HG03280 (cell line): ENCODE results near the gene ZNF804A.
A peak's percentile ranks its signal among the peaks of the same experiment; 100 is the strongest.
"Not testable (repeated sequence)": the region's sequence is repeated elsewhere in the genome, so short reads cannot be mapped to it uniquely, and the experiment has no call there.

Experiments
- ATAC-seq: cut with Tn5 transposase; IDR thresholded peaks from one replicate; pipeline ENCODE4 v1.9.1; 2021; ENCODE audit warnings: mild to moderate bottlenecking, moderate library complexity; ENCODE audit not compliant: unreplicated experiment

ZNF804A gene

GRCh38 chr2:184696644-184697043 lies 98.3 kb downstream of the ZNF804A start:
- ATAC-seq: no peak

GRCh38 chr2:184698476-184698875 lies 100.1 kb downstream of the ZNF804A start:
- no peak for ATAC-seq

GRCh38 chr2:184721881-184722280 lies 123.6 kb downstream of the ZNF804A start:
- no peak for ATAC-seq

GRCh38 chr2:184727813-184728212 lies 129.5 kb downstream of the ZNF804A start:
- no peak for ATAC-seq

- ATAC-seq: no peak
Measured at GRCh38 chr2:184728411-184728810, 130.1 kb downstream of the ZNF804A start.

- no peak for ATAC-seq
Measured at GRCh38 chr2:184729581-184729980, 131.3 kb downstream of the ZNF804A start.

- peak; percentile 51 for ATAC-seq
Measured at GRCh38 chr2:184730288-184730687, 132.0 kb downstream of the ZNF804A start.

GRCh38 chr2:184734338-184734737 lies 136.0 kb downstream of the ZNF804A start:
- no peak for ATAC-seq

GRCh38 chr2:184735611-184736010 lies 137.3 kb downstream of the ZNF804A start:
- ATAC-seq: no peak

- no peak for ATAC-seq
Measured at GRCh38 chr2:184743096-184743495, 144.8 kb downstream of the ZNF804A start.

GRCh38 chr2:184756161-184756560 lies 157.8 kb downstream of the ZNF804A start:
- no peak for ATAC-seq

- ATAC-seq: no peak
Measured at GRCh38 chr2:184756885-184757284, 158.6 kb downstream of the ZNF804A start.

- ATAC-seq: not testable (repeated sequence)
Measured at GRCh38 chr2:184759557-184760255, 161.4 kb downstream of the ZNF804A start.

- ATAC-seq: no peak
Measured at GRCh38 chr2:184760931-184761330, 162.6 kb downstream of the ZNF804A start.

- ATAC-seq: no peak
Measured at GRCh38 chr2:184765112-184765895, 167.0 kb downstream of the ZNF804A start.

- no peak for ATAC-seq
Measured at GRCh38 chr2:184767059-184767458, 168.7 kb downstream of the ZNF804A start.

- ATAC-seq: no peak
Measured at GRCh38 chr2:184769023-184769422, 170.7 kb downstream of the ZNF804A start.

- no peak for ATAC-seq
Measured at GRCh38 chr2:184769686-184770085, 171.4 kb downstream of the ZNF804A start.

- ATAC-seq: no peak
Measured at GRCh38 chr2:184779777-184780176, 181.4 kb downstream of the ZNF804A start.

- no peak for ATAC-seq
Measured at GRCh38 chr2:184780384-184780783, 182.1 kb downstream of the ZNF804A start.

GRCh38 chr2:184780944-184781343 lies 182.6 kb downstream of the ZNF804A start:
- ATAC-seq: no peak

GRCh38 chr2:184783576-184783975 lies 185.2 kb downstream of the ZNF804A start:
- ATAC-seq: no peak
